H1 (cell line): ENCODE results near the gene MRTFB.

ENCODE experiments used
- ASH2L ChIP-seq: fragments of 200-600, 300-600 bp; sonication (generic); IDR thresholded peaks from one replicate; pipeline ENCODE4 v1.7.1; 2017; ENCODE audit warnings: low read length
- CTCF ChIP-seq, 3 experiments: IDR thresholded peaks; 1 replicate in 2 of 3; 2 replicates in 1 of 3; pipeline versions ENCODE4 v1.5.1 to v1.6.1; 2011; ENCODE audit warnings: low read length in 3 of 3, mild to moderate bottlenecking in 3 of 3, inconsistent platforms in 2 of 3, low read depth in 1 of 3, moderate library complexity in 1 of 3; ENCODE audit not compliant: insufficient read depth in 1 of 3; ENCODE audit errors: control extremely low read depth in 1 of 3
- E2F6 ChIP-seq: IDR thresholded peaks from 2 replicates; pipeline ENCODE4 v1.6.1; 2012; ENCODE audit warnings: inconsistent platforms
- EP300 ChIP-seq, 2 experiments: IDR thresholded peaks; 1 replicate in 1 of 2; 2 replicates in 1 of 2; pipeline ENCODE4 v1.6.1; 2011 to 2012; ENCODE audit warnings: low read depth in 2 of 2, low read length in 2 of 2, mild to moderate bottlenecking in 2 of 2, borderline replicate concordance in 1 of 2, inconsistent platforms in 1 of 2, moderate library complexity in 1 of 2
- EZH2 ChIP-seq: fragments of 200-600 bp; sonication (generic); IDR thresholded peaks from 2 replicates; pipeline ENCODE4 v1.7.1; 2012; ENCODE audit warnings: low read depth, mild to moderate bottlenecking, moderate library complexity, low read length, inconsistent platforms; ENCODE audit not compliant: severe bottlenecking
- GTF2F1 ChIP-seq: IDR thresholded peaks from 2 replicates; pipeline ENCODE4 v1.6.1; 2012; ENCODE audit warnings: low read depth, low read length, improper control_type of control experiment, borderline replicate concordance
- POLR2A ChIP-seq, 2 experiments: IDR thresholded peaks; 1 replicate in 1 of 2; 2 replicates in 1 of 2; pipeline ENCODE4 v1.6.1; 2011; ENCODE audit warnings: low read depth in 2 of 2, low read length in 2 of 2, mild to moderate bottlenecking in 2 of 2; ENCODE audit errors: control extremely low read depth in 1 of 2
- SP1 ChIP-seq: IDR thresholded peaks from 2 replicates; pipeline ENCODE4 v1.6.1; 2011; ENCODE audit warnings: low read depth, low read length
- SP4 ChIP-seq: IDR thresholded peaks from 2 replicates; pipeline ENCODE4 v1.6.1; 2012; ENCODE audit warnings: low read length, inconsistent platforms
- SRF ChIP-seq: IDR thresholded peaks from 2 replicates; pipeline ENCODE4 v1.6.1; 2011; ENCODE audit warnings: mild to moderate bottlenecking, low read depth, low read length, moderate library complexity
- TBP ChIP-seq: IDR thresholded peaks from 2 replicates; pipeline ENCODE4 v1.6.1; 2011; ENCODE audit warnings: low read depth, low read length, improper control_type of control experiment
- YY1 ChIP-seq: IDR thresholded peaks from 2 replicates; pipeline ENCODE4 v1.6.1; 2011; ENCODE audit warnings: low read depth, mild to moderate bottlenecking, low read length
- TF ChIP-seq, protein P1 (sequence below): IDR thresholded peaks from 2 replicates; pipeline ENCODE4 v1.6.1; 2012; ENCODE audit warnings: inconsistent platforms

DNA sequence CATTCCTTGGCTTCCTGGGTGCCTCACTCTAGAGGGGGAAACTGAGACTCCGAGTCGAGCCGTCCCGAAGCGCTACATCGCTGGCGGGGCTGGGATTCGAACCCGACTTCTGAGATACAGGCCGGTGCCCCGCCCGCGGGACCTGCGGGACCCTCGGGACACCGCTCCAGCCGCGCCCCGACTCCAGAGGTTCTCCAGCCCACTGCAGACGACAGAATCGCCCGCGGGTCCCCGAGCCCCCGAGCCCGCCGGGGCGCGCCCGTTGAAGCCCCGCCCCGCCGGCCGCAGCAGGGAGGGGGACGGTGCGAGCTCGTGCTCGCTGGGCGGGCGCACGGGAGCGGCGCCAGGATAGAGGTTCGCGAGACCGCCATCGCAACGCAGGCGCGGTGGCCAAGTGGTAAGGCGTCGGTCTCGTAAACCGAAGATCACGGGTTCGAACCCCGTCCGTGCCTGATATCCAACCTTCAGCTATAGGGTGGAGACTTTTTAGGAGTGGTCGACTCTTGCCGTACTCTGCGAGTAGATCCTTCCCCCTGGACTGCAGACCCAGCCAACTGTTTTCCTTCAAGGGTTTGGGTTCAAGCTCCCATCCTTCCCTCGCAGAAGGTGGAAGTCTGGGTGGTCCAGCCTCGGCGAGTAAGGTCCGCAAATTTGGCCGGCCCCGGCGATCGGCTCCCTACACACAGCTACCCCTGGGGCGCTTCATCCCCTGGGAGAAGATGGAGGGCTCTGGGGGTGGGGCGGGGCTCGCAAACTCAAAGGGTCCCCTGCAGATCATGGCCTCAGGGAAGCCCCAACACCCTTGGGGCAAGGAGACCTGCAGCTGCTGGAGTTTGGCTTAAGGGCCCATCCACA is 214.6 kb downstream of the MRTFB start:
- TF ChIP-seq CTCF (IDR thresholded peaks at IDR 0.05; ENCODE audit: control extremely low read depth in 1 of 3, insufficient read depth in 1 of 3, low read depth in 1 of 3, low read length in 3 of 3) (no peak), GTF2F1 (no peak), E2F6 (0 out of 2 replicates have a peak, but pooled peaks have one; percentile 12), TBP (peak; percentile 99), EP300 (IDR thresholded peaks at IDR 0.05; ENCODE audit: borderline replicate concordance in 1 of 2, low read depth in 2 of 2, low read length in 2 of 2) (no peak; a peak in 1 of 3 replicates), POLR2A (IDR thresholded peaks at IDR 0.05; ENCODE audit: control extremely low read depth in 1 of 2, low read depth in 2 of 2, low read length in 2 of 2) (no peak), SP4 (no peak), EZH2 (no peak), YY1 (0 out of 2 replicates have a peak, but pooled peaks have one; percentile 4), SRF (no peak), ASH2L (peak; percentile 100), SP1 (peak; percentile 47; the same call in 1 of the 2 replicates)
- TF ChIP-seq, protein P1, sequence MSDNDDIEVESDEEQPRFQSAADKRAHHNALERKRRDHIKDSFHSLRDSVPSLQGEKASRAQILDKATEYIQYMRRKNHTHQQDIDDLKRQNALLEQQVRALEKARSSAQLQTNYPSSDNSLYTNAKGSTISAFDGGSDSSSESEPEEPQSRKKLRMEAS, result peak; percentile 74; the same call in 1 of the 2 replicates
